Smooth muscle cell (in vitro differentiated cells): ENCODE results near the gene STARD7. TPM values are rescaled to one million over a fixed set of nuclear protein-coding genes. Genes with fewer than 3 reads are reported as not detected.

Experiments
- DNase-seq: peaks from one replicate; lab custom pipeline; 2025; ENCODE audit not compliant: unreplicated experiment; lab: John Stamatoyannopoulos, UW
- H2AFZ ChIP-seq: fragments of 200-600 bp; sonication (generic); 2 replicates; pipeline ENCODE4 v1.6.0; 2016; ENCODE audit warnings: antibody characterized with exemption, low read depth, mild to moderate bottlenecking
- H3F3A ChIP-seq: fragments of 200-600 bp; sonication (generic); 2 replicates; pipeline ENCODE4 v1.6.0; 2017; ENCODE audit warnings: antibody characterized with exemption, low read depth
- H3K27ac ChIP-seq: fragments of 200-600 bp; sonication (generic); 2 replicates; pipeline ENCODE4 v1.5.1; 2016; ENCODE audit warnings: low read depth, mild to moderate bottlenecking
- H3K27me3 ChIP-seq: fragments of 200-600 bp; sonication (generic); 2 replicates; pipeline ENCODE4 v1.6.1; 2016; ENCODE audit warnings: low read depth, mild to moderate bottlenecking
- H3K36me3 ChIP-seq: fragments of 200-600 bp; sonication (generic); 2 replicates; pipeline ENCODE4 v1.5.1; 2016; ENCODE audit warnings: low read depth
- H3K4me1 ChIP-seq: fragments of 200-600 bp; sonication (generic); 2 replicates; pipeline ENCODE4 v1.5.1; 2016; ENCODE audit warnings: low read depth
- H3K4me2 ChIP-seq: fragments of 200-600 bp; sonication (generic); 2 replicates; pipeline ENCODE4 v1.6.0; 2016; ENCODE audit warnings: mild to moderate bottlenecking
- H3K4me3 ChIP-seq: fragments of 200-600 bp; sonication (generic); 2 replicates; pipeline ENCODE4 v1.5.1; 2016; ENCODE audit warnings: mild to moderate bottlenecking
- H3K79me2 ChIP-seq: fragments of 200-600 bp; sonication (generic); 2 replicates; pipeline ENCODE4 v1.6.0; 2016; ENCODE audit warnings: low read depth, mild to moderate bottlenecking
- H3K9ac ChIP-seq: fragments of 200-600 bp; sonication (generic); 2 replicates; pipeline ENCODE4 v1.6.0; 2016; ENCODE audit warnings: low read depth
- H3K9me3 ChIP-seq: fragments of 200-600 bp; sonication (generic); replicated peaks from 2 replicates; pipeline ENCODE4 v1.5.1; 2016; ENCODE audit warnings: low read depth
- H4K20me1 ChIP-seq: fragments of 200-600 bp; sonication (generic); 2 replicates; pipeline ENCODE4 v1.6.0; 2016; ENCODE audit warnings: low read depth
- WGBS: methylation state at CpG from one replicate; pipeline ENCODE4 v1.1.7; 2016; ENCODE audit warnings: low lambda C conversion rate; 5-methylcytosine and 5-hydroxymethylcytosine counted together
- polyA plus RNA-seq: library from polyadenylated mRNA; unstranded; fragments of >200 nt; fragmentation: Nextera tagmentation; extraction: Ambion mirVana; gene quantifications from 2 replicates; pipeline ENCODE4 v1.2.1, GENCODE V29; 2016
- total RNA-seq: library from RNA; depleted of rRNA; stranded (reverse); fragments of >200 nt; gene quantifications from 2 replicates; pipeline ENCODE4 v1.2.3, GENCODE V29; 2014
- TF ChIP-seq, protein P1 (sequence below): fragments of 200-600 bp; sonication (generic); IDR thresholded peaks from 2 replicates; pipeline ENCODE4 v1.5.1; 2017; ENCODE audit warnings: borderline replicate concordance, mild to moderate bottlenecking, antibody characterized with exemption; ENCODE audit not compliant: insufficient read depth, poor library complexity, severe bottlenecking

The STARD7 gene
- total and polyA plus RNA-seq, 2 experiments from 2014 or later: 62.3 to 64.4 TPM

DNA sequence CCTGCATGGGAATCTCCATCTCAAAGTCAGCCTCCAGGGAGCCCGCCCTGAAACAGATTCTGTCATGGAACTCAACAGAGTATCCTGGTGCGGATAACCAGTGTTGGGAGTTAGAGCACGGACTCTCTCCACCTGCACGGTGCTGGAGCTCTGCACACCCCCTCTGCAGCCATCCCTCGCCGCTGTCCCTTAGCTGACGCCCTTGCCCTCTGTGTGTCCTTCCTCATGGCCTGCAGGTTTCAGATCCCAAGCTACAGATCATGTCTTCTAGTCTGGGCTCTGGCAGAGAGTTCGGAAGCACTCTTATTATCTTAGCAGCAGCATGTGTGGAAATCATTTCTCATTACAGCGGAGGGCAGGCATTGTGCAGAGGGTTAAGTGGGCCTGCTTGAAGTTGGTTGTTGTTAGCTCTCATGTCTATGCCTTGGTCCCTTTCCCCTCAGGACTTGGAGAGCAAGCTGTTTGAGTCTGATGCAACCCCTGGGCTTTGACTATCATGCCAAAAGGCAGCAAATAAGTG, 31.2 kb upstream of the STARD7 start:
- no peaks in the 10 kb centered on the region for H3K36me3 ChIP-seq
- H3F3A ChIP-seq: no peaks in the 10 kb centered on the region
- H3K9me3 ChIP-seq: no peaks in the 10 kb centered on the region
- H3K27me3 ChIP-seq: no peaks in the 10 kb centered on the region
- 92% methylated on average over 9 of the region's 9 CpGs for WGBS
- TF ChIP-seq, protein P1, sequence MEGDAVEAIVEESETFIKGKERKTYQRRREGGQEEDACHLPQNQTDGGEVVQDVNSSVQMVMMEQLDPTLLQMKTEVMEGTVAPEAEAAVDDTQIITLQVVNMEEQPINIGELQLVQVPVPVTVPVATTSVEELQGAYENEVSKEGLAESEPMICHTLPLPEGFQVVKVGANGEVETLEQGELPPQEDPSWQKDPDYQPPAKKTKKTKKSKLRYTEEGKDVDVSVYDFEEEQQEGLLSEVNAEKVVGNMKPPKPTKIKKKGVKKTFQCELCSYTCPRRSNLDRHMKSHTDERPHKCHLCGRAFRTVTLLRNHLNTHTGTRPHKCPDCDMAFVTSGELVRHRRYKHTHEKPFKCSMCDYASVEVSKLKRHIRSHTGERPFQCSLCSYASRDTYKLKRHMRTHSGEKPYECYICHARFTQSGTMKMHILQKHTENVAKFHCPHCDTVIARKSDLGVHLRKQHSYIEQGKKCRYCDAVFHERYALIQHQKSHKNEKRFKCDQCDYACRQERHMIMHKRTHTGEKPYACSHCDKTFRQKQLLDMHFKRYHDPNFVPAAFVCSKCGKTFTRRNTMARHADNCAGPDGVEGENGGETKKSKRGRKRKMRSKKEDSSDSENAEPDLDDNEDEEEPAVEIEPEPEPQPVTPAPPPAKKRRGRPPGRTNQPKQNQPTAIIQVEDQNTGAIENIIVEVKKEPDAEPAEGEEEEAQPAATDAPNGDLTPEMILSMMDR: no peak
- no peaks in the 10 kb centered on the region for H3K79me2 ChIP-seq
- no peak for DNase-seq
- H3K4me2 ChIP-seq: no peak overlapping the region
- H3K4me3 ChIP-seq: no peak overlapping the region
- no peaks in the 10 kb centered on the region for H3K4me1 ChIP-seq
- no peak overlapping the region for H3K9ac ChIP-seq
- no peaks in the 10 kb centered on the region for H4K20me1 ChIP-seq
- H2AFZ ChIP-seq: no peak overlapping the region
- H3K27ac ChIP-seq: no peak overlapping the region

DNA sequence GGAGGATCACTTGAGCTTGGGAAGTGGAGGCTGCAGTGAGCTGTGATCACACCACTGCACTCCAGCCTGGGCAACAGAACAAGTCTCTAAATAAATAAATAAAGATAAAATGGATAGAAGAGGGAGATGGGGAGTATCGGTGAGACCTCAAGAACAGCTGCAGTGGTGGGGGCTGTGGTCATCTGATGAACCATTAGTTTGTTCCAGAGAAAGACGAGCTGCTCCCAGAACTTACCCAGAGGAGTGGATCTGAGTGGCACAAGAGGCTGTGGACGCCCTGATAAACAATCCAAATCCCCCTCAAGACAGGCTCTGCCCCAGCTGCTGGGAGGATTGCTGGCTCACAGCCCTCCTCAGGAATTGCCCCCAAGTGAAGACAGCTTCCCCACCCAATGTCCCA, 30.5 kb upstream of the STARD7 start:
- Histone ChIP-seq H4K20me1 (peaks cover 4% of the 10 kb centered on the region), H3K4me3 (no peak overlapping the region), H2AFZ (no peak overlapping the region), H3K36me3 (no peaks in the 10 kb centered on the region), H3K27me3 (no peaks in the 10 kb centered on the region), H3K4me2 (no peak overlapping the region), H3K4me1 (no peaks in the 10 kb centered on the region), H3K9ac (no peak overlapping the region), H3K27ac (no peak overlapping the region), H3K9me3 (no peaks in the 10 kb centered on the region), H3F3A (no peaks in the 10 kb centered on the region), H3K79me2 (no peaks in the 10 kb centered on the region)
- whole genome bisulfite sequencing: 87% methylated on average over 3 of the region's 3 CpGs
- DNase-seq: no peak
- TF ChIP-seq, protein P1: no peak

DNA sequence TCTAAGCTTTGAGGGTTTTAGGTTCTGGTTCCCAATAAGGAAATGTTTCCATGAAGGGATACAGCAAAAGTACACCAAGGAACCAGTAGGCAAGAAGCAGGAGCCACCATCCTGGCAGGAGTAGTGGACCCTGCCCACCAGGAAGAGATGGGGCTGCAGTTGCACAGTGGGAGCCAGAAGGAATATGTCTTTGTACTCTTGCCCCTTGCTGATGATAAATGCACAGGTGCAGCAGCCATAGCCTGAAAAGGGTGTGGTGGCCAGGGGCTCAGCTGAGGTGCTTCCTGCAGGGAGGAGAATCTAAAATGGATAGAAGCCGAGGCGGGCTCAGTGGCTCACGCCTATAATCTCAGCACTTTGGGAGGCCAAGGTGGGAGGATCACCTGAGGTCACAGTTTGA, 29.6 kb upstream of the STARD7 start:
- no peak overlapping the region for H3K4me3 ChIP-seq
- H3K9ac ChIP-seq: no peak overlapping the region
- no peaks in the 10 kb centered on the region for H3K79me2 ChIP-seq
- H3F3A ChIP-seq: no peaks in the 10 kb centered on the region
- WGBS: 94% methylated on average over 3 of the region's 3 CpGs
- no peak for DNase-seq
- no peak overlapping the region for H3K4me2 ChIP-seq
- no peaks in the 10 kb centered on the region for H3K9me3 ChIP-seq
- H3K4me1 ChIP-seq: no peaks in the 10 kb centered on the region
- TF ChIP-seq, protein P1: no peak
- no peaks in the 10 kb centered on the region for H3K36me3 ChIP-seq
- H2AFZ ChIP-seq: no peak overlapping the region
- no peak overlapping the region for H3K27ac ChIP-seq
- peaks cover 4% of the 10 kb centered on the region for H4K20me1 ChIP-seq
- no peaks in the 10 kb centered on the region for H3K27me3 ChIP-seq

DNA sequence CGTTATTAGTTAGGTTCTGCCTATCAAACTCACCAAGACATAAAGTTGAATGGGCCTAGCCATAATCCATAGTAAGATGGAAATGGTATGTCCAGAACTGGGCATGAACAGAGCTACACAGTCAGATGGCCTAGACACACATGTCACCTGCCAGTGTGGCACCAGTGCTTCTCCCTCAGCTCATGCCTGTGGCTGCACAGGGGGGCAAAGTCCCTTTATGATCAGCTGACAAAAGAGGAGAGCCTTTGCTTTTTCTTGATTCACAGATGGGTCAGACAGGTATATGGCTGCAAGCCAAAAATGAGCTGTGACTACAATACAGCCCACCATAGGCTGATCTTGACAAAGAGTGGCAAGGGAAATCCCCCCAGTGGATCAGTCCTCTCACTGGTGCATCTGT, 28.3 kb upstream of the STARD7 start:
- Histone ChIP-seq H3K9me3 (no peaks in the 10 kb centered on the region), H3K79me2 (no peaks in the 10 kb centered on the region), H3K27me3 (no peaks in the 10 kb centered on the region), H3F3A (no peaks in the 10 kb centered on the region), H3K9ac (no peak overlapping the region), H3K27ac (no peak overlapping the region), H3K4me2 (no peak overlapping the region), H3K36me3 (no peaks in the 10 kb centered on the region), H3K4me3 (no peak overlapping the region), H4K20me1 (peaks cover 5% of the 10 kb centered on the region), H3K4me1 (no peaks in the 10 kb centered on the region), H2AFZ (no peak overlapping the region)
- WGBS: 96% methylated on average over 1 of the region's 1 CpG
- DNase-seq: no peak
- TF ChIP-seq, protein P1: no peak
